GM18511 (cell line): Measurements from ENCODE around the gene RAB3B.
"Not testable (repeated sequence)": the region's sequence is repeated elsewhere in the genome, so short reads cannot be mapped to it uniquely, and the experiment has no call there.

Experiments
- ATAC-seq: cut with Tn5 transposase; IDR thresholded peaks from one replicate; pipeline ENCODE4 v1.9.1; 2021; ENCODE audit warnings: mild to moderate bottlenecking, moderate library complexity; ENCODE audit not compliant: unreplicated experiment

RAB3B gene

DNA sequence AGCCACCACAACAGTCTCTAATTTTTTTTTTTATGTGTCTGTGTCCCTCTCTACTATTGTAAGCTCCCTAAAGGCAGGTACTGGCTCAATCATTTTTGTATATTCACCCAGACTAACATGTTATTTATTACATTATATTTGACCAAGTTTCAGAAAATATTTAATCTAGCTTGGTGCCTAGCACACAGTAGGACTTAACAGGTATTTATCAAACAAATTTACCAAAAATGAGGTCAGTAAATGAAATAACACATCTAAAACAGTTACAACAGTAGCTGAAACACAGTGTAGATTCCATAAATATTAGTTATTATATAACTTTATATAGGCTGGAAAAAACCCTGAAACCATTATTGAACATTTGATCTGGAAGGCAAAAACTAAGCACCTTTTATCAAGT is 114.7 kb downstream of the RAB3B start:
- ATAC-seq, result no peak

DNA sequence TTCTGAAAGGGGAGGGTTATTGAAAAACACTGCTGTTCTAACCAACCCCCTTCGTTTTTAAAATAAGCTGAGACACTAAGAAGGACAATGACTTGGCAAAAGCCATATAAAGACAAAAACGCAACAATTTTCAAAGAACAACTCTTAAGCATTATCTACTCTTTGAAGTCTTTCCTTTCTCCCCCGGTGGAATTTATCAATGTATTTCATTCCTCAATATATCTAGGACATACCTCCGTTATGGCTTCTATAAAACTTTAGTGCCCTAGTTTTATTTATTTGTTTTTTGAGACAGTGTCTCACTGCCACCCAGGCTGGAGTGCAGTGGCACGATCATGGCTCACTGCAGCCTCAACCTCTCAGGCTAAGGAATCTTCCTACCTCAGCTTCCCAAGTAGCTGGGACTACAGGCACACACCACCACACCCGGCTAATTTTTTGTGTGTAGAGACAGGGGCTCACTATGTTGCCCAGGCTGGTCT is 115.2 kb downstream of the RAB3B start:
- no peak for ATAC-seq

DNA sequence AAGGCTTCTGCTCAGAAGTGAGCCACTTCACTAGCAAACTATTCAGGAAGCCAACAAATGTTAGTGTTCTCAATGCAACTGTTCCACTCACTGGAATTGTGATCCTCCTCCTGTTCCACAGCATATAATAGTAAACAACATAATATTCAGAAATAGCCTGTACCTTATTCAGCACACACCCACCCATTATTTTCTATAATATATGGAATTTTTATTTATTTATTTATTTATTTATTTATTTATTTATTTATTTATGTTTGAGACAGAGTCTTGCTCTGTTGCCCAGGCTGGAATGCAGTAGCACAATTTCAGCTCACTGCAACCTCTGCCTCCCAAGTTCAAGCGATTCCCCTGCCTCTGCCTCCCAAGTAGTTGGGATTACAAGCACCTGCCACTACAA is 117.2 kb downstream of the RAB3B start:
- not testable (repeated sequence) for ATAC-seq

- no peak for ATAC-seq
These were observed 119.0 kb downstream of the RAB3B start for GRCh38 chr1:51871351-51871975.

- no peak for ATAC-seq
These were observed 119.7 kb downstream of the RAB3B start for GRCh38 chr1:51870603-51871350.

DNA sequence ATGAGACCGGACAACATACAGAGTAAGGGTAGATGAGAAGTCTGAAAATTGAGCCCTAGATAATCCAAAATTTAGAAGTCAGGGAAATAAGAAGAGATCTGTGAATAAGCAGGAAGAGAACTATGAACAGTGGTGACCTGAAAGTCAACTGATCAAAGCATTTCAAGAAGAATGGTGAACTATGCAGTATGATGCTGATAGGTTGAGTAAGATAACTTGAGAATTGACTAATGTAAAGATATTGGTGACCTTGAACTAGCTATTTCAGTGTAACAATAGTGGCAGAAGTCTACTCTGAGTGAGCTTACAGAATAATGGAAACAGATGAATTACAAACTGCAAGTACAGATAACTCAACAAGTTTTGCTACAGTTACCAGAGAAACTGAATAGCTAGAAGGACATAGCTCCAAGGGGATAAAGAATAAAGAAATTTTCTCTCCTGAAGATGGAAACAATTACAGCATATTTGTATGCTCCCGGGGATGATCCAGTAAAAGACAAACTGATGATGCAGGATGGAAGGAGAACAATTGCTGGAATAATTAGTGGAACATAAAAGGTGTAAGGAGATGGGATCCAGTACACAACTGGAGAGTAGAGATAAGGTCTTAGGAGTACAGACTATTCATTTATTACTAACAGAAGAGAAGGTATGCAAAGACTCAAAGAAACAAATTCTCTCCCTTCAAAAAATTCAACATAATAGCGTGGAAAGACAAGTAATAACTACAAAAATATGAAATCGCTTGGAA is 122.8 kb downstream of the RAB3B start:
- no peak for ATAC-seq

DNA sequence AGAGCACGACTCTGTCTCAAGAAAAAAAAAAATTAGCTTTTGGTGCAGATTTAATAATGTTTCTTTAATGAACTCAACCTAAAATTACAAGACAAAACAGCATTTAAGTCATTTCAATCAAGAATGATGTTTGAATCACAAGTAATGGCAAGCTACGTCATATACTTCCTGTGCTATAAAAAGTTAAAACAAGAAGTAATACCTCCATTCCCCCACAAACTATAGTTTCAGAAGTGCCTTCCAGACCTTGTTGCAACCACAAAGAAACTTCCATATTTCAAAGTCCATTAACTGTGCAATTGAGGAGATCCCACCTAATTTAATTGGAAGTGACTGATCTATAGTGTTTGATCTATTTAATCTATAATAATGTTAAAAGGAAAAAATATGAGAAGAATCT is 127.1 kb downstream of the RAB3B start:
- ATAC-seq, result peak; percentile 83

DNA sequence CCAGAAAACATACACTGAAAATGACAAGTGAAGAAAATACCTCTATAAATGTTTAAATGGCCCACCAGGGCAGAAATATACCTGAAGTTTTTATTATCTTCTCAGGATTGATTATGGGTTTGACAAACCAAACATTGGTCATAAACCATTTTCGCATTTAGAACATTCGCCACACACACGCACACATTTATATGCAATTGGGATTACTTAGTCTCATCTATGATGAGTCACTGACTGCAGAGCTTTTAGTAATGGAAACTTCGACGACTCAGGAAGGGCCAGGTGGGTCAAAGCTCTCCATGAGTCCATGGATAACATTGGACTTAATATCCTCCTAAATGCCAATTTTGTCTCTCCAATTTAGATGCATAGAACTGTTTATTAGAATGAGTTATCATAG is 128.8 kb downstream of the RAB3B start:
- ATAC-seq, result no peak

DNA sequence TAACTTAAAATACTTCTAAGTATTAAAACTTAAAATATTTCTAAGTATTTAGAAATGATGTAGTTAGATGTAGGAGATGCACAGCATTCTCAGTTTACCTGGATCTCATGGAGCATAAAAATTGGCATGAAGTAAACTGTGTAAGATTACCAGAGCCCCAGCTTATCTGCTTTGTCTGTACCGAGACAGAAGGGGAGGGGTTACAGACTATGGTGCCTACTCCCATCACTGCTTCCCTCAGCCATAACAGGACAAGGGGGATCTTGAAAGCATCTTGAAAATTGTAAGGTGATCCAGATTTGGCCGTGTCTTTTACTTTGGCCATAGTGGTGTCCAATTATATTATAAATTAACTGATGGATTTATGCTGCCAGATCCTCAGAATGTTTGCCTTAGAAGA is 130.8 kb downstream of the RAB3B start:
- no peak for ATAC-seq

GRCh38 chr1:51859333-51859732 is 131.2 kb downstream of the RAB3B start:
- no peak for ATAC-seq

DNA sequence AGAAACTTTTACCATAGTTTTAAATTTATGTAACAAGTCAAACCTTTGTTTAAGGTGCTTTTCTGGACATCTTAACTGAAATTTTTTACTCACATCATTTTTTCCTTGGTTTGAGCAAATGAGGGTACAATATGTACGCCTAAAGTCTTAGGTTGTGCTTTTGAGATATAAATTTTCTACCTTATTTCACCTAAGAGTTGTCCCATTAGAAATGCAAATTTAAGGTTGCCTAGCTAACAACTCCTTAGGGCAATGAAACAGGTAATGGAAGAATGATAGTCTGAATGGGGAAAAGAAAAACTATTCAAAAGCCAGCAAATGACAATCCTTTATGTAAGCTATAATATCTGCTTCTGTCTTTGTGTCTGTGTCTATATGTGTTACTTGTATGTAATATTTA is 131.6 kb downstream of the RAB3B start:
- no peak for ATAC-seq
